Fibroblast of peridontal ligament (primary cell): ENCODE data around the gene CYP4A11.
"Not testable (repeated sequence)": the region's sequence is repeated elsewhere in the genome, so short reads cannot be mapped to it uniquely, and the experiment has no call there.

Source experiments
- DNase-seq: peaks from one replicate; pipeline ENCODE4 v3.0.0-alpha.2; 2010; ENCODE audit errors: extremely low read depth

The CYP4A11 gene

GRCh38 chr1:46941135-46941694 lies at the start of gene CYP4A11:
Gene CYP4A11 (minus strand): TSS chr1:46941476. CDS start chr1:46941433, 43 bp downstream.
- DNase-seq: no peak

- DNase-seq: not testable (repeated sequence)
Observed at GRCh38 chr1:46990541-46990940, 49.3 kb upstream of the CYP4A11 start.

GRCh38 chr1:46983830-46984586 lies 42.7 kb upstream of the CYP4A11 start:
- DNase-seq: no peak

DNA sequence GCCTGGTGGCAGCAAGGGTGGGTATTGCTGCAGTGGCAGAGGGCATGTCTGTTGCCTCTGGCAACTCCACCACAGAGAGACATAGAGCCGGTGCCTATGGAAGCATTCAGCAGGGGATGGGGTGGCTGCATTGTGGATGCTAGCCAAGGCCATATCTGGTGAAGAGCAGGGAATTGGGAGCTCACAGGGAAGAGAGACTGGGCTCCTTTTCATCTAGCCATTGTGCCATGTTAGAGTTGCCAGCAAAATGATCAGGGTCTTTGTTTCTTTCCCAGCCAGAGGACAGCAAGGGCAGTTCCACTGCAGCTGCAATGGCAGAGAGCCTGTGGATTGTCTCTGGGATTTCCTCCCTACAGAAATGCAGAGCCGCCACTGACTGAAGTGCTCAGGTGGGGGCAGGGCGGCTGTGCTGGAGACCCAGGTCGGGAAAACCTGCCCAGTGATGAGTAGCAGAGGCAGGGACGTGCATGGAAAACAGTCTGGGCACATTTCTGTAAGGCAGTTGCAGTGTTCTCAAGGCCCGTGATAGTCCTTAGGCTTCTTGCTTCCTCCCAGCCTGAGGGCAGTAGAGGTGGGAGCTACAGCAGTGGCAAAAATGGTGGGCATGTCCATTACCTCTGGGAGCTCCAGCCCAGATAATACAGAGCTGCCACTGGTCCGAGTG lies 42.0 kb upstream of the CYP4A11 start:
- no peak for DNase-seq

DNA sequence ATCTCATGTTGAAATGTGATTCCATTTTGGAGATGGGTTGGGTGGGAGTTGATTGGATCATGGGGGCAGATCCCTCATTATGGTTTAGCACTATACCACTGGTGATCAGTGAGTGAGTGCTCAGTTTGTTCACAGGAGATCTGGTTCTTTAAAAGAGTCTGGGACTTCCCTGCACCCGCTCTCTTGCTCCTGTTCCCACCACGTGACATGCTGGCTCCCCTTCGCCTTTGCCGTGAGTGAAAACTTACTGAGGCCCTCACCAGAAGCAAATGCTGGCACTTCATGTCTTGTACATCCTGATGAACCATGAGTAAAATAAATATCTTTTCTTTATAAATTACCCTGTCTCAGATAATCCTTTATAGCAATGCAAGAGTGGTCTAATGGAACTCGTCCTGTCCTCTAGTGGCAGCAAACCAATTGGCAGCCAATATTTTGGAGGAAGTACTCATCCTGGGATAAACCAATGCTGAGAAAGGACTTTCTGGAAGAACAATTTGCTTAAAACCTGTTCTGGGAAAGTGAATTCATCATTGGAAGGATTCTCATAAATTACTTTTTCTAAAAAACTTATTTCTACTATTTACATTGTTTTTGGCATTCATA lies 27.8 kb upstream of the CYP4A11 start:
- no peak for DNase-seq

- DNase-seq: not testable (repeated sequence)
Observed at GRCh38 chr1:46962272-46962671, 21.0 kb upstream of the CYP4A11 start.

- DNase-seq: no peak
Observed at GRCh38 chr1:46961066-46961758, 19.9 kb upstream of the CYP4A11 start.

GRCh38 chr1:46960250-46960649 lies 19.0 kb upstream of the CYP4A11 start:
- no peak for DNase-seq

DNA sequence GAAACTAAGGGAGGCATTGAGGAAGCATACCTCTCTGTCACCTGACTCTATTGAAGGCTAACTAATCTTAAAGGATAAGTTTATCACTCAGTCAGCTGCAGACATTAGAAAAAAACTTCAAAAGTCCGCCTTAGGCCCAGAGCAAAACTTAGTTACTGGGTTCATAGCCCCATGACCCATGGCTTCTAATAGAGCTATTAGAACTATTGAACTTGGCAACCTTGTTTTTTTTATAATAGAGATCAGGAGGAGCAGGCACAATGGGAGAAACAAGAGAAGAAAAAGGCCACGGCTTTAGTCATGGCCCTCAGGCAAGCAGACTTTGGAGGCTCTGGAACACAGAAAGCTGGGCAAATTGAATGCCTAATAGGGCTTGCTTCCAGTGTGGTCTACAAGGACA lies 13.8 kb upstream of the CYP4A11 start:
- not testable (repeated sequence) for DNase-seq

DNA sequence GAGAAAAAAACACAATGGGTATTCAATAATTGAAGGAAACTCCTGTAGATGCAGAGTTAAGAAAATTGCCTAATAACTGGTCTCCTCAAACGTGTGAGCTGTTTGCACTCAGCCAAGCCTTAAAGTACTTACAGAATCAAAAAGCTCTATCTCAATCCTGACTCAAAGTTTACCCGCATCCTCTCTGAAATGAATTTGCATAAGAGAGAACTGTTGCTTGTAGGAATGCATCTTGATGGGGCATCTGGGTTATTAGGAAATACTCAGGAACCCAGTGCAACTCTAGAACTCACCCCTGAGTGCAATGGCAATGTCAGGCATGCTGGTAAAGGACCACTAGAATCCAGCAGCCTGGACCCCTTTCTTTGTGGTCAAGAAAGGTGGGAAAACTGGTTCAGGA lies 12.6 kb upstream of the CYP4A11 start:
- not testable (repeated sequence) for DNase-seq

- not testable (repeated sequence) for DNase-seq
Observed at GRCh38 chr1:46949417-46949666, 8.1 kb upstream of the CYP4A11 start.

- DNase-seq: no peak
Observed at GRCh38 chr1:46948629-46949416, 7.5 kb upstream of the CYP4A11 start.

DNA sequence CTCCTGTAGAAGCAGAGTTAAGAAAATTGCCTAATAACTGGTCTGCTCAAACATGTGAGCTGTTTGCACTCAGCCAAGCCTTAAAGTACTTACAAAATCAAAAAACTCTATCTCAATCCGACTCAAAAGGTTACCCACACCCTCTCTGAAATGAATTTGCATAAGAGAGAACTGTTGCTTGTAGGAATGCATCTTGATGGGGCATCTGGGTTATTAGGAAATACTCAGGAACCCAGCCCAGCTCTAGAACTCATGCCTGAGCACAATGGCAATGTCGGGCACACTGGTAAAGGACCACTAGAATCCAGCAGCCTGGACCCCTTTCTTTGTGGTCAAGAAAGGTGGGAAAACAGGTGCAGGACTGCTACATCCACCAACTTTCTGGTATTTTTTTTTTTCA lies 6.4 kb upstream of the CYP4A11 start:
- not testable (repeated sequence) for DNase-seq

GRCh38 chr1:46942086-46942485 lies 810 bp upstream of the CYP4A11 start:
- no peak for DNase-seq

DNA sequence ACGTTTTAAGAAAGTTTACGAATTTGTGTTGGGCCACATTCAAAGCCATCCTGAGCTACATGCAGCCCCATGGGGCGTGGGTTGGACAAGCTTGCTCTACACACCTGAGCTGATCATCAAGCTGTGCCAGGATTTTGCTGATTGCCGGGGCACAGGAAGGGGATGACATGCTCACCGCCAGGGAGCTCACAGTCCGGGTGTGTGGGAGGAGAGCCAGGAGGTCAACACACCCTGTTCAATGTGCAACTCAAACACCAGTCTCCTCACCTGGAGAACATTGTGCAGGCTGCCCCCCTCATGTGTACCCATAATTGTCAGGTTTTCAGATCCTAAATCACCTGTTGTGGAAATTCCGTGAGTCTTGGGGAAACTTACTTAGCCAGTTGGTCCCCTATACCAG lies 969 bp downstream of the CYP4A11 start:
- DNase-seq: no peak

DNA sequence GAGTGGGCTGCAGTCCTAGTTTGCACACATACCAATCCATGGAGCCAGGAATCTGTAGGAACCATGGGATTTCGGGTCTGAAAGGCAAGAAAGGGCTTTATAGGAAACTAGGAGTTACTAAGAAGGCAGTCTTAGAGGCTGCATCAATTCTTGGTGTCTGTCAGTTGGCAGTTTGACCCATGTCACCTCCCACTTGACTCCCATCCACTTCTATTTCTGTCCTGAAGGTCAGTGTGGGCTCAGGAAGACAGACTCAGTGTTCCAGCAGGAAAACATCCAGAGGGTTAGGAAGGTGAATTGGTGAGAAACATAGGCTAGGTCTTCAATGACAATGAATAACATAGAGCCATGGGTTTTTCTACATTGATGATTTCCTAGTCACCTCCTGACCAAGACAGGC lies 4.0 kb downstream of the CYP4A11 start:
- DNase-seq: no peak

- no peak for DNase-seq
Observed at GRCh38 chr1:46936788-46937187, 4.5 kb downstream of the CYP4A11 start.

DNA sequence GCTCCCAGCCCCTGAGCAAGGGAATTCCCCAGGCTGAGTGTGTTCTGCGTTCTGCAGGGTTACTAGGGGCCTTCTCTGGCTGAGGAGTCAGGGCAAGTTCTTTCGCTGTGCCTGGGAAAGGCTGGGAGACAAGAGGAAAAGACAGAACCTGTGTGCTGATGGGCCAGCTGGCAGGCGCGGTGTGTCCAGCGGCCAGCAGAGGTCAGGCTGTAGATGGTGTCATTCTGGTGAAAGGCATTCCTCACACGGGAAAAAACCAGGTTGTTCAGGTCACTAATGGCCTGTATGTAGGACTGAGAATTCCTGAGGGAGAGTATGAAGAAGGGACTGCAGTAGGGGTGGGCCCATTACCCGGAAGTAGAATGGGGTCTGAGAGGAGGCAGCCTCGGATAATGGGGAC lies 6.4 kb downstream of the CYP4A11 start:
- DNase-seq: not testable (repeated sequence)

DNA sequence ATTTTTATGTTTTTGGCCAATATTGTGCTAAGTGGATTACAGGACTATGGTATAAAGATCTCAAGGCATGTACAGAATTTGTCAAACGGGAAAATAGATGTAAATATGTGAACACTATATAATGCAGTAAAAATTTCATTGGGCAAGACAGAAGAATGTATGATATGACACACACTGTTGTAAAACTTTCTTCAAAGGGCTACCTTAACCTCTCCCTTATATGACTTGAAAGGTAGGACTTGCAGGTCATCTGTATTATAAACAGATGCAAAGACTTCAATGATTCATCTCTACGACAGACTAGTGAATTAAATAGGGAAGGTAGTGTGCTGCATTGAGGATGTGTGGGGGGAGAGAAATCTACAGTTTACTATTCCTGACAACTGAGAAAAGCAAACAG lies 9.3 kb downstream of the CYP4A11 start:
- not testable (repeated sequence) for DNase-seq

DNA sequence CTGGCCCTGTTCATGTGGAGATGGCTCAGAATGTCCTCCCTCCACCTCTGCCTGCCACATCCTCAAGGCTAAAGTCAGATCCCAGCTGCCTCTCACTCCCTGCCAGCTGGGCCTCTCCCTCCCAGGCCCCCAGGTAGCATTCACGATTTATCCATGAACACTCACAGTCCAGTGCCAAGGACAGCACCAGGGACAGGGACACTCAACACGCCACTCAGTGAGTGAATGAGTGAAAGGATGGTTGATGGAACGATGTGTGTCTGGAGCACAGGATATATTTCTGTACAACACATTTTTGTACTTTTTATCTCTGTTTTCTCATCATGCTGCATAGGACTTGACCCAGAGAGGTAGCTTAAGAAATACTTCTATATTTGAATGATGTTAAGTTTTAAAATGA lies 10.1 kb downstream of the CYP4A11 start:
- DNase-seq: no peak

DNA sequence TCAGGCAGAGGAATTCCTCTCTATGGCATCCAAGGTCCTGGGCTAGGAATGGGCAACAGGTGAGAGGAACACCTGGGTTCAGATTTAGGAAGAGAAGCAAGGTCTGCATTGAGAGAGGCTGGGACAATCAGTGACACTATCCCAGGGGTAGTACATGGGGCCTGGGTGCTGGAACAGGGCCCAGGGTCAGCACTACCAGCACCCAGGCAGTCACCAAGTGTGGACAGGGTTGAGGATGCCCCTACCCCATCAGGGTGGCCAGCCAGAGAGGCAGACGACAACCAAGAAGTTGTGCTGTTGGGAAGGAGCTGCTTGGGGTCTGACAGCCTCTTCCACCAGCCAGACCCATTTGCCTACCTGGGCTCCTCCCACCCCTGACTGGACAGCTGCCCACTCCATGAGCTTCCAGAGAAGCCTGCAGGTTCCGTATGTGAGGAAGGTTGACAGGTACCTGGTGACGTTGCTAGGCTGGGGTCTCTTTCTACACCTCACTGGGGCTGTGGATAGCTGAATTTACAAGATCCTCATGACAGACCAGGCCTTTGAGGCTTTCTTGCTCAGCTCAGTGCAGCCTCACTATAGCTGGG lies 13.9 kb downstream of the CYP4A11 start:
- no peak for DNase-seq
